Neuronal stem cell (in vitro differentiated cells): Measurements from ENCODE around the gene ADAM19.

Experiments used
- DNase-seq: peaks from one replicate; pipeline ENCODE4 v3.0.0-alpha.2; 2013; ENCODE audit warnings: low spot score
- H2AFZ ChIP-seq: one replicate; pipeline ENCODE4 v1.6.1; 2013; ENCODE audit warnings: mild to moderate bottlenecking, low read length, inconsistent platforms
- H2AK5ac ChIP-seq: 2 replicates; pipeline ENCODE4 v1.6.1; 2013; ENCODE audit warnings: low read depth, mild to moderate bottlenecking, inconsistent platforms, low read length, moderate library complexity, mixed read lengths
- H2BK120ac ChIP-seq: 2 replicates; pipeline ENCODE4 v1.6.1; 2013; ENCODE audit warnings: low read depth, mild to moderate bottlenecking, inconsistent platforms, low read length, moderate library complexity, mixed read lengths
- H2BK12ac ChIP-seq: one replicate; pipeline ENCODE4 v1.6.1; 2013; ENCODE audit warnings: low read length, inconsistent platforms
- H2BK15ac ChIP-seq: 2 replicates; pipeline ENCODE4 v1.6.1; 2013; ENCODE audit warnings: mild to moderate bottlenecking, low read length, inconsistent platforms, mixed read lengths
- H2BK5ac ChIP-seq: one replicate; pipeline ENCODE4 v1.6.1; 2013; ENCODE audit warnings: inconsistent platforms, mild to moderate bottlenecking, low read length, moderate library complexity
- H3K14ac ChIP-seq: one replicate; pipeline ENCODE4 v1.6.1; 2013; ENCODE audit warnings: low read length, inconsistent platforms
- H3K18ac ChIP-seq: 2 replicates; pipeline ENCODE4 v1.6.1; 2013; ENCODE audit warnings: low read length, inconsistent platforms
- H3K23ac ChIP-seq: 2 replicates; pipeline ENCODE4 v1.6.1; 2013; ENCODE audit warnings: low read depth, mild to moderate bottlenecking, mixed read lengths, low read length, inconsistent platforms; ENCODE audit not compliant: poor library complexity
- H3K27ac ChIP-seq: replicated peaks from 3 replicates; pipeline ENCODE4 v1.5.1; 2013; ENCODE audit warnings: low read length, inconsistent platforms
- H3K27me3 ChIP-seq, 3 experiments: 2 replicates each; pipeline ENCODE4 v1.6.1; 2013; ENCODE audit warnings: low read length in 3 of 3, mild to moderate bottlenecking in 2 of 3, inconsistent platforms in 1 of 3, low read depth in 1 of 3, mixed read lengths in 1 of 3, moderate library complexity in 1 of 3; ENCODE audit not compliant: control insufficient read depth in 3 of 3, insufficient read depth in 3 of 3
- H3K36me3 ChIP-seq, 2 donors: replicated peaks in 1 of 2; 2 replicates each; pipeline ENCODE4 v1.6.1; 2013; ENCODE audit warnings: low read length in 2 of 2; ENCODE audit not compliant: control insufficient read depth in 2 of 2, insufficient read depth in 2 of 2
- H3K4ac ChIP-seq: 2 replicates; pipeline ENCODE4 v1.6.1; 2013; ENCODE audit warnings: inconsistent platforms, mild to moderate bottlenecking, low read length, moderate library complexity
- H3K4me1 ChIP-seq, 2 donors: 1 replicate in 1 of 2; 2 replicates in 1 of 2; pipeline ENCODE4 v1.6.1; 2013; ENCODE audit warnings: low read length in 2 of 2, low read depth in 1 of 2; ENCODE audit not compliant: control insufficient read depth in 2 of 2, insufficient read depth in 1 of 2
- H3K4me2 ChIP-seq: one replicate; pipeline ENCODE4 v1.6.1; 2013; ENCODE audit warnings: mild to moderate bottlenecking, low read length, inconsistent platforms; ENCODE audit not compliant: insufficient read depth, poor library complexity, severe bottlenecking
- H3K4me3 ChIP-seq, 2 donors: 2 replicates each; pipeline ENCODE4 v1.5.1; 2013; ENCODE audit warnings: low read length in 2 of 2, mild to moderate bottlenecking in 2 of 2, inconsistent platforms in 1 of 2, moderate library complexity in 1 of 2
- H3K79me1 ChIP-seq: one replicate; pipeline ENCODE4 v1.6.1; 2013; ENCODE audit warnings: low read depth, mild to moderate bottlenecking, inconsistent platforms, low read length, moderate library complexity
- H3K9ac ChIP-seq: one replicate; pipeline ENCODE4 v1.6.1; 2013; ENCODE audit warnings: mild to moderate bottlenecking, low read depth, low read length, inconsistent platforms; ENCODE audit not compliant: poor library complexity
- H3K9me3 ChIP-seq, 2 donors: replicated peaks in 1 of 2; 2 replicates each; pipeline versions ENCODE3 to v1.6.1; 2013; ENCODE audit warnings: low read length in 2 of 2, mild to moderate bottlenecking in 2 of 2, inconsistent platforms in 1 of 2, low read depth in 1 of 2, mixed read lengths in 1 of 2, moderate library complexity in 1 of 2; ENCODE audit not compliant: control insufficient read depth in 2 of 2, insufficient read depth in 1 of 2
- H4K8ac ChIP-seq: one replicate; pipeline ENCODE4 v1.6.1; 2013; ENCODE audit warnings: low read depth, mild to moderate bottlenecking, inconsistent platforms, low read length, moderate library complexity
- H4K91ac ChIP-seq: one replicate; pipeline ENCODE4 v1.6.1; 2013; ENCODE audit warnings: low read length, low read depth, mild to moderate bottlenecking, inconsistent platforms; ENCODE audit not compliant: poor library complexity
- WGBS, 2 donors: extraction: QIAGEN DNeasy Blood & Tissue Kit; methylation state at CpG; one replicate each; pipeline ENCODE4 v1.1.7; 2013; ENCODE audit warnings: missing lambda C conversion rate in 2 of 2, mixed read lengths in 1 of 2; ENCODE audit not compliant: insufficient read length in 2 of 2, insufficient replicate concordance in 1 of 2; ENCODE audit errors: extremely low coverage in 2 of 2; 5-methylcytosine and 5-hydroxymethylcytosine counted together

Gene ADAM19

DNA sequence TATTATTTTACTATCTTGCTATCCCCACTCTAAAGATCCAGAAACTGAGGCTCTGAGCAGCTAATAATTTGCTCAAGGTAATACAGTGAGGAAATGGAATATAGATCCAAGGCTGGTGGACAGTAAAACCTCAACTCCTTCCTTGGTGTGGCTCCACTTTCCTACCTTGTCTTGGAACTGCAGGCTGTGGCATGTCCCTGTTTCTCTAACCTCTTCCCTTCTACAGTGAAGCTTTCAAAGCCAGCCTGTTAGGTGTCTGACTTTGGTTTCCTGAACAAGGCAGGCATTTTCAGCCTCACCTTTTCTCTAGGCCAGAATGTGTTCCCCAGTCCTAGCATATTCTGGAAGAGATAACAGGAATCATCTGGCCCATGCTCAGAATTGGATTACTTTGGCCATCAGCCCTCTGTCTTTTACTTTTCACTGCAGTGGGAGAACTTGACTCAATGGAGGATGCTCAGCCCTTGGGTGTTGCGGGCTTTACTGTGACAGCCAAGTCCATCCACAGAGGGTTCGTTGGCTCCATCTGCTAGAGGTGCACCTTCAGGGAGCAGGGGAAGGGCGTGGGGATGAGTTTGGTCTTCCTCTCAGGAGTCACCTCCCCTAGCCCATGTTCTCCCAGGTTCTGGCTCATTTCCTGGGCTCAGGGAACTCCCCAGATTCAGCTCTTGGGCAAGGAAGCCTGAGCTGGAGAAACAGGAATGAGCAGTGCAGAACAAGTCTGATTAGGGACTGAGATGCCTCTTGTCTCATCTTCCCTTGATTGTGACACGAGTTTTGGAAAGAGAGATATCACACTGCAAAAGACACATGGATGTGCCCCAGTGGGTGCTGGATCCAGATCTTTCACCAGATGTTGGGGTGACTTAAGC, 114.4 kb downstream of the ADAM19 start:
- Histone ChIP-seq H3K27ac (no peak overlapping the region), H3K4me3 (no peak overlapping the region), H3K4me2 (no peak overlapping the region), H2BK15ac (no peak overlapping the region), H2AK5ac (no peak overlapping the region), H3K4ac (no peak overlapping the region), H3K4me1 (peaks cover 12 to 14% of the 10 kb centered on the region in 2 donors), H3K18ac (peak overlapping the region; percentile 15), H3K9me3 (no peaks in the 10 kb centered on the region), H3K14ac (no peak overlapping the region), H2AFZ (no peak overlapping the region), H2BK5ac (no peak overlapping the region), H3K36me3 (no peaks in the 10 kb centered on the region), H2BK12ac (no peak overlapping the region), H4K91ac (no peak overlapping the region), H3K79me1 (no peaks in the 10 kb centered on the region), H3K27me3 (peaks cover 0 to 63% (median 32%) of the 10 kb centered on the region in 3 experiments), H2BK120ac (no peak overlapping the region), H3K9ac (no peak overlapping the region), H3K23ac (no peak overlapping the region), H4K8ac (no peak overlapping the region)
- DNase-seq: no peak
- WGBS, 2 donors: no CpG with 5 or more reads among the region's 4 CpGs

DNA sequence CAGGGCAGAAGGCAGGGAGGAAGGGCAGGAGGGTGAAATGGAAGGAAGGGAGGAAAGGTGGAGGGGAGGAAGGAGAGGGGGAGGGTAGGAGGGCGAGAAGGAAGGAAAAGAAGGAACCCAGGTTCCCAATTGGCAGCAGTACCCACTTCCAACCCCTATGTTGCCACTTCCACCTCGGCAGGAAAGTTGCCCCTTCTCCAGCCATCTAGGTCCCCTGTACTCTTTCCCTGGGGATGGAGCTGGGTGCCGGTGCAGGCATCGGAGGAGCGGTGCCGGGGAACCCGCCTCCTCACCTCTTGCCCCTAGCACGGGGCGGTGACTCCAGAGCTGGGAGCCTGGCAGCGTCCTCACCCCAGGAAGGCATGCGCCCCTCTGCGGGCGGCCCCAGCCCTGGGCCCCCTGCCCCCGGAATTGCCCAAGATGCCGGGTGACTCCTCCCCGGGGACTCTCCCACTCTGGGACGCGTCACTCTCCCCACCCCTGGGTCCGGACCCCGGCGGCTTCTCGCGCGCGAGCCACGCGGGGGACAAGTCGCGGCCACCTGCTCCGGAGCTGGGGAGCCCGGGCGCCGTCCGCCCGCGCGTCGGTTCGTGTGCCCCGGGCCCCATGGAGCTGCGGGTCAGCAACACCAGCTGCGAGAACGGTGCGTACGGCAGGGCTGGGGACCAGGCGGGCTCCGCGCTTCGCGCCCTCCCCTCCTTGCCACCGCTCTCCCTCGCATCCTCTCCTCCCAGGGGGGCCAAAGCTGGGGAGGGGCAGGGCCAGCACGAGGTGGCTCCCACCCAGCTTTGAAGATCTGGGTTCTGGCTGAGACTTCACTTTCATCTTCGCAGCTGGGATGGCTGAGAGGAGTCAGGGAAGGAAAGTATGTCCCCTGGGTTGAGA, 115.6 kb downstream of the ADAM19 start, which contains the start of gene NIPAL4:
TSS of gene NIPAL4 (plus strand) at position 499 of the 885 bp plus-strand sequence. CDS start at position 607, 108 bp downstream.
- Histone ChIP-seq H2BK5ac (no peak within 1 kb of the TSS), H2BK12ac (no peak within 1 kb of the TSS), H3K14ac (no peak within 1 kb of the TSS), H3K4me3 (peak within 1 kb of the TSS in 1 of 2 donors; percentile 71), H4K91ac (no peak within 1 kb of the TSS), H3K9ac (no peak within 1 kb of the TSS), H3K4me1 (peaks cover 12 to 15% of the 10 kb centered on the region in 2 donors), H3K18ac (peak within 1 kb of the TSS; percentile 88), H2BK120ac (no peak within 1 kb of the TSS), H3K36me3 (no peaks in the 10 kb centered on the region), H2AK5ac (peak within 1 kb of the TSS; percentile 24), H3K27me3 (peaks cover 0 to 63% (median 32%) of the 10 kb centered on the region in 3 experiments), H3K27ac (no peak within 1 kb of the TSS), H3K4ac (no peak within 1 kb of the TSS), H2AFZ (peak within 1 kb of the TSS; percentile 84), H2BK15ac (no peak within 1 kb of the TSS), H3K4me2 (peak within 1 kb of the TSS; percentile 92), H3K23ac (no peak within 1 kb of the TSS), H4K8ac (no peak within 1 kb of the TSS), H3K79me1 (no peaks in the 10 kb centered on the region), H3K9me3 (no peaks in the 10 kb centered on the region)
- DNase-seq: no peak
- WGBS, 2 donors: no CpG with 5 or more reads among the region's 54 CpGs

DNA sequence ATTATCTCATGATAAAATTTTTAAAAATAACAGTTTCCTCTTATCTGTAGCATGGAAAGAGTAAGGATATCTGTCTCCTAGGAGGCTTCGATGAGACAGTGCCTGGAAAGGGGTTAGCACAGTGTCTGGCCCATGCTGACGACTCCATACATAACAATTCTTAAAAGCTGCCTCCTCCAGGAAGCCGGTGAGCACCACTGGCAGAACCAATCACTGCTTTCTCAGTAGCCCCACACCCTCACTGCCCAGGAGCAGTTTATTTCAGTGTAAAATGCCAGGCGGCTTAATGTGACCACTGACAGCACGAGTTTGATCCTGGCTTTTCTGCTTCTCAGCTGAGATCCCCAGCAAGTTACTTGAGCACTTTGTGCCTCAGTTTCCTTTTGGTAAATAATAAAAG, 116.7 kb downstream of the ADAM19 start:
- no peak overlapping the region for H3K9ac ChIP-seq
- no peak overlapping the region for H3K23ac ChIP-seq
- peaks cover 0 to 65% (median 32%) of the 10 kb centered on the region in 3 experiments for H3K27me3 ChIP-seq
- H3K14ac ChIP-seq: no peak overlapping the region
- no peak overlapping the region for H4K91ac ChIP-seq
- H3K9me3 ChIP-seq: no peaks in the 10 kb centered on the region
- H3K4me3 ChIP-seq: no peak overlapping the region
- no peak overlapping the region for H3K4me2 ChIP-seq
- H2BK15ac ChIP-seq: no peak overlapping the region
- no peak overlapping the region for H3K27ac ChIP-seq
- no peak overlapping the region for H2AFZ ChIP-seq
- H3K4ac ChIP-seq: no peak overlapping the region
- H2BK12ac ChIP-seq: no peak overlapping the region
- no peak overlapping the region for H4K8ac ChIP-seq
- no peak for DNase-seq
- no peak overlapping the region for H2AK5ac ChIP-seq
- no peaks in the 10 kb centered on the region for H3K36me3 ChIP-seq
- H3K79me1 ChIP-seq: no peaks in the 10 kb centered on the region
- WGBS, 2 donors: no CpG with 5 or more reads among the region's 5 CpGs
- H2BK5ac ChIP-seq: no peak overlapping the region
- H3K4me1 ChIP-seq: peaks cover 6 to 11% of the 10 kb centered on the region in 2 donors
- H2BK120ac ChIP-seq: no peak overlapping the region
- H3K18ac ChIP-seq: no peak overlapping the region

DNA sequence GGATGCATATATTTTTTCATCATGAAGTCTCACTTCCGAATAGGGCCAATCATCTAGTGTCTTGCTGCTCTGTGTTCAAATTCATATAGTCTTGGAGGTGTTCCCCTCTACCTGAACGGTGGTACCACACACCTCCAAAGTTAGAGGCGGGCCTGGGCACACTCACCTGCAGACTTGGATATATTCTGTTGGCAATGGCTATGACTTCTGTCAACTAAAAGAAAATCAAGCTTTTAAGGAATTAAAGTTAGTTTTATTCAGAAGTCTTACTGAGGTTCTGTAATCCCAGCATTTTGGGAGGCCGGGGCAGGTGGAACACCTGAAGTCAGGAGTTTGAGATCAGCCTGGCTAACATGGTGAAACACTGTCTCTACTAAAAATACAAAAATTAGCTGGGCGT, 118.2 kb downstream of the ADAM19 start:
- peaks cover 4 to 11% of the 10 kb centered on the region in 2 donors for H3K4me1 ChIP-seq
- H2BK5ac ChIP-seq: no peak overlapping the region
- H3K4me2 ChIP-seq: no peak overlapping the region
- no peak overlapping the region for H3K18ac ChIP-seq
- H4K8ac ChIP-seq: no peak overlapping the region
- no peak for DNase-seq
- H3K27me3 ChIP-seq: peaks cover 0 to 55% (median 32%) of the 10 kb centered on the region in 3 experiments
- H2AK5ac ChIP-seq: no peak overlapping the region
- no peaks in the 10 kb centered on the region for H3K79me1 ChIP-seq
- WGBS, 2 donors: no CpG with 5 or more reads among the region's 5 CpGs
- H3K27ac ChIP-seq: no peak overlapping the region
- no peak overlapping the region for H2BK15ac ChIP-seq
- H3K14ac ChIP-seq: no peak overlapping the region
- no peak overlapping the region for H2BK12ac ChIP-seq
- no peak overlapping the region for H3K4me3 ChIP-seq
- H4K91ac ChIP-seq: no peak overlapping the region
- H2BK120ac ChIP-seq: no peak overlapping the region
- H3K9me3 ChIP-seq: no peaks in the 10 kb centered on the region
- no peak overlapping the region for H2AFZ ChIP-seq
- H3K36me3 ChIP-seq: no peaks in the 10 kb centered on the region
- H3K23ac ChIP-seq: no peak overlapping the region
- H3K4ac ChIP-seq: no peak overlapping the region
- no peak overlapping the region for H3K9ac ChIP-seq
